HFF-Myc (cell line): ENCODE measurements around the gene SP7.

Source experiments
- DNase-seq: peaks from one replicate; pipeline ENCODE4 v3.0.0-alpha.2; 2011; ENCODE audit warnings: low read depth; ENCODE audit errors: extremely low read depth
- H3K4me3 ChIP-seq: replicated peaks from 2 replicates; pipeline ENCODE4 v1.5.1; 2011; ENCODE audit warnings: low read depth, mild to moderate bottlenecking, control low read depth, low read length
- CTCF ChIP-seq: IDR thresholded peaks from 2 replicates; pipeline ENCODE4 v1.5.1; 2012; ENCODE audit warnings: mild to moderate bottlenecking, low read depth, low read length, control low read depth; ENCODE audit errors: missing control alignments

Gene SP7

GRCh38 chr12:53287741-53288216 lies 48.4 kb downstream of the SP7 start:
- no peak for DNase-seq
- peak; percentile 65 for TF ChIP-seq CTCF

GRCh38 chr12:53286448-53286847 lies 49.7 kb downstream of the SP7 start:
- no peak overlapping the region for H3K4me3 ChIP-seq
- DNase-seq = no peak
- TF ChIP-seq CTCF = no peak

More at GRCh38 chr12:53287741-53288216, 48.4 kb downstream of the SP7 start:
- H3K4me3 ChIP-seq = no peak overlapping the region

GRCh38 chr12:53279888-53280498 lies 56.2 kb downstream of the SP7 start:
- no peak for TF ChIP-seq CTCF
- no peak overlapping the region for H3K4me3 ChIP-seq
- no peak for DNase-seq

GRCh38 chr12:53279283-53279869 lies 56.8 kb downstream of the SP7 start:
- no peak for TF ChIP-seq CTCF
- H3K4me3 ChIP-seq = no peak overlapping the region
- DNase-seq = no peak

GRCh38 chr12:53277981-53278380 lies 58.2 kb downstream of the SP7 start:
- no peak for DNase-seq
- no peak for TF ChIP-seq CTCF
- H3K4me3 ChIP-seq = no peak overlapping the region
